GDM1 (cell line): ENCODE results near the gene BEST1.
A peak's percentile ranks its signal among the peaks of the same experiment; 100 is the strongest.

Source experiments
- DNase-seq: peaks from one replicate; lab custom pipeline; 2025; lab: John Stamatoyannopoulos, UW

The BEST1 gene

DNA sequence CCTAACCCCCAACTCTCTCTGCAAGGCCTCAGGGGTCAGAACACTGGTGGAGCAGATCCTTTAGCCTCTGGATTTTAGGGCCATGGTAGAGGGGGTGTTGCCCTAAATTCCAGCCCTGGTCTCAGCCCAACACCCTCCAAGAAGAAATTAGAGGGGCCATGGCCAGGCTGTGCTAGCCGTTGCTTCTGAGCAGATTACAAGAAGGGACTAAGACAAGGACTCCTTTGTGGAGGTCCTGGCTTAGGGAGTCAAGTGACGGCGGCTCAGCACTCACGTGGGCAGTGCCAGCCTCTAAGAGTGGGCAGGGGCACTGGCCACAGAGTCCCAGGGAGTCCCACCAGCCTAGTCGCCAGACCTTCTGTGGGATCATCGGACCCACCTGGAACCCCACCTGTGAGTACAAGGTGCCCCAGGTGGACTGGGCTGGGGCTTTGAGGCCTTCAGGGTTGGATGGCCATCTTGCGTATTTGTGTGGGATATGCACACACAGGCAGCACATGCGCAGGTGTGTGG, at the start of gene BEST1:
BEST1 (plus strand) TSS at position 317 of the 513 bp plus-strand sequence. CDS start 1,456 bp downstream, outside the sequence.
- no peak for DNase-seq

DNA sequence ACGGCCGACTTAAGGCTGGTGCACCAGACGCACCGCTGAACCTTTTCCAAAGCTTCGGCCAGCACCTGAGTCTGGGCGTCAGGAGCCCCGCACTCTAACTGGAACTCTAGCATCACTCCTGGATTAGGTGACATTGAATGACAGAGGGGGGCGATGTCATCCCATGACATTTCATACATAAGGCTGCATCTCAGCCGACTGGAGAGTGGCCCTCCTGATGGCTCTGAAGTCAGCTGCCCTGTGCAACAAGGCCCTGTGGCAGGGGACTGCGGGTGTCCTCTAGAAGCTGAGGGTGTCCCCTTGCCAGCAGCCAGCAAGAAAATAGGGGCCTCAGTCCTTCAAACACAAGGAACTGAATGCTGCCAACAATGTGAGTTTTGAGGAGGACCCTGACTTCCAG, 48.8 kb upstream of the BEST1 start:
- no peak for DNase-seq

DNA sequence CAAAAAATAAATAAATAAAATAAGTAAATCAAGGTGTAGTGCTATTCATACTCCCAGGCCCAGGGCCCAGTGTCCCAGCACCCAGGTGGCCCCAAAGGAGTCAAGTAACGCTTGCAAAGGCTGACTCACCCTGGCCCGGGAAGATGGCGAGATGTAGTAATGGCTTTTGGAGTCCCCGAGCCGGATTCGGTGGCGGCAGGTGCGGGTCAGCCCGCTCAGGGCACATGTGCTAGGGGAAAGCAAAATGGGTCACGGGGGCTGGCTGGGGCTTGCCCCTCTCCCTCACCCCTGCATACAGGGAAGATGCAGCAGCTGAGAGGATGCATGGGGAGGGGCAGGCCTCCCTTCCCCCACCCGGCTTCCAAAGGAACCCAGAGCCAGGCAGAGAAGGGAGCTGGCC, 47.8 kb upstream of the BEST1 start:
- no peak for DNase-seq

DNA sequence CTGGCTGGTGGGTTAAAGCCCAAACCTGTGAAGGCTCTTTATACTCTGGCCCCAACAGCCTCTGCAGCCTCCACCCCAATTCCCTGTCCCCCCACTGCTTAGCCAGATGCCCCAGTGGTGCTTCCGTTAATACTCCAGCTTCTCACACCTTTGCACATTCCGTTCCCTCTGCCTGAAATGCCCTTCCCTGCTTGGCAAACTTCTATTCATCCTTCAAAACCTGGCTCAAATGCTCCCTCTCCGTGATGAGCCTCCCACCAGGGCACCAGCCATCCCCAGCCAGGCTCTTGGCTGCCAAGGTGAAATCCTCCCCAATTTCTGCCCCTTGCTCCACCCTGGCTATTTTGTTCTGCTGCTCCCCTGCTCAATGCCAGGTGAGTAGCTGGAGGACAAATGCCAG, 46.3 kb upstream of the BEST1 start:
- DNase-seq, result no peak

DNA sequence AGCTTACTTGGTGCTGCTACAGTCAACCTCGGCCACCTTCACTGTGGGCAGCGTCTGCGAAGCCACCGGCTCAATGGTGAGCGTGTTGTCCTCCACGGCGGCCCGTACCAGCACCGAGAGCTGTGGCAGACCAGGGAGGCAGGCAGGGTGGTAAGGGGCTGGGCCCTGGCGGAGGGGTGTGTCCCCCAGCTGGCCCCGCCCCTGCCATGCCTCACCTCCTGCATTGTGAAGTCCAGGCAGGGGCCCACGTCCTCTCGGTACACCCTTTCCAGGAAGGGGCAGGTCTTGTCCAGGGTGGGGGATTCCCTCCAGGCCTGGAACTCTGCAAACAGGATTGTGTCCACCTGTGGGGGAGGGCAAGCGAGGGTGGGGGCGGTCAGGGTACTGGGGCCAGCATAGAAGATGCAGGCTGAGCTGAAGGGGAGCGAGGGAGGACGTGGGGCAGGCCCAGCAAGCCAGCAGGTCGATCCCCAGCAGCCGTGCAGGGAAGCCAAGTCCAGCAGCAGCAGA, 45.6 kb upstream of the BEST1 start:
- DNase-seq, result no peak

DNA sequence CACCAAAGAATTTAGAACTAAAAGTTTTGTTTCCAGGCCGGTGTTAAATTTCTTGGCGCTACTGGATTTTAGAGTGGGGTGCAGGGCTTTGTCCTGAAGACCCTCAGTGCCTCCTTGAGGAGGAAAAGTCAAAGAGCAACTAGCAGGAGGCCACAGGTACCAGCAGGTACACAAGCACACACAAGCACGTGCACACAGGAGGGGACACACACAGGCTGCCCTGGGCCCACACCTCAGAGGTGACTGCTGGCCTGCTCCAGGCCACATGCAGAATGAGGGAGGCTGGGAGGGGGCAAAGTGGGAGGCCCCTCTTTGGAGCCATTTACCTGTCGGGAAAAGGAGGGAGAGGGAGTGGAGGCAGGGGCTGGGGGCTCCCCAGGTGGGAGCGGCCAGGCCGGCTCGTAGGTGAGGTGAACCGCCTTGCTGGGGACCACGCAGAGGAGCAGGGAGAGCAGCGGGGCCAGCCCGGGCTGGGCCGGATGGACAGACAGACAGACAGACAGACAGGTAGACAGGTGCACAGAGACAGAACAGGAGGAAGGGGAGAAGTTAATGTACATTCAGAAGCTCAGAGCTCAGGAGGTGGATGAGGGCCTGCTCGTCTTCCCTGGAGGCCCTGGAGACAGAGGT, 45.0 kb upstream of the BEST1 start:
- no peak for DNase-seq

DNA sequence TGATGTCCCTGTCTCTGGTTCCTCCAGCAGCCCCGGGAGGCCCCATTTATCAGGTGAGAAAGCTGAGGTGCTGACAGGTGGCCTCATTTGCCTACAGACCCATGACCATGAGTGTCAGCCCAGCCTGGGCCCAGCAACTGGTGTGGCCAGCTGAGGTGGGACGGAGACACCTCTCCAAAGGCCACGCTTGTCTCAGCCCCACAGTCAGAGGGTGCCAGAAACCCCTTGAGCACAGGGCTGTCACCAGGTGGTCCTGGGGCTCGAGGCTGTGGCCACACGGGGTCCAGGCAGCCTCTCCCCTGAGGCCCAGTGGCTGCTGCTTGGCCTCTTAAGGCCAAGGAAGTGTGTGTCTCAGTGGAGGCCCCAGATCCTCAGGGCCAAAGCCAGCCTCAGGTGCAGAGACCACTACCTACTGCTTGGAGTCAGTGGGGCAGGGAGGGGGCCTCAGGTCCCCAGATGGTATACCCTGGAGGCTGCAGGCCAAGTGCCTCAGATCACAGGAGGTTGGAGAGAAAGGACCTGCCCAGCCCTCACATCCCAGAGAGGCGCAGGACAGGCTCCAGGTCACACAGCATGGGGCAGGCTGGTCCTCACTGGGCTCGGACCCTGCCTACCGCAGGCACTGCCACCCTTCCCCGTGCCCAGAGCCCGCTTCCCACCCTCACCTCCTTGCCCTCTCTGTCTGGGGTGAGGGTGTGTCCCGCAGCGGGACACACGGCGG, 44.2 kb upstream of the BEST1 start:
- DNase-seq, result no peak

DNA sequence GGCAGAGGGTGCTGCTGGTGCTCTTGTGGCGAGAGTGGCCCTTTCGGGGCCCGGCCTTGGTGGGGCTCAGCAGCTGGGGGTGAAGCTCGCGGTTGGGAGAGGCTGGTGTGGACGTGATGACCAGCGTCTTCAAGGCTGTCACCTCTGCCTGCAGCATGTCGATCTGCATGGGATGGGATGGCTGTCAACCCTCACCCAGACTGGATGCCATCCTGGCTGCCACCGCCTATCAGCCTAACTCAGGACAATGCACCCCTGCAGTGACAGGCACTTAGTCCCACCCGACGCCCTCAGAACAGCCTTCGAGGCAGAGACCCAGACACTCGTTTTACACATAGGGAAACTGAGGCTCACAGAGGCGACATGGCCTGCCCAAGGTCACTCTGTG, 43.6 kb upstream of the BEST1 start:
- DNase-seq, result no peak

DNA sequence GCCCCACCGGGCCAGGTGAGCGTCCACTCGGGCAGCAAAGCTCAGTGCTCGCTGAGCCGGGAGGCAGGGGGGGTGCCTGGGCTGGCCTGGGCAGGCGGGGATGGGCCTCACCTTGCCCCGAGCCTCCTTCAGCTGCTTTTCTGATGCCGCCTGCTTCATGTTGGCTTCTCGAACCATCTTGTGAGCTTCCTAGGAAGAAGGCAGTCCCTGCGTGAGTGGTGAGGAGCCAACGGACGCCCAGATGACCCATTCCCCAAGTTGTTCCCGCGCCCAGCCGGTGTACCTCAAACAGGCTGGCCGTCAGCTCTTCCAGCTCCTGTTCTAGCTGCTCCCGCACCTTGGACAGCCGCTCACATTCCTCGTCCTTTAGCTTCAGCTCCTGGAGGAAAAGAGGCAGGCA, 42.9 kb upstream of the BEST1 start:
- DNase-seq, result no peak

DNA sequence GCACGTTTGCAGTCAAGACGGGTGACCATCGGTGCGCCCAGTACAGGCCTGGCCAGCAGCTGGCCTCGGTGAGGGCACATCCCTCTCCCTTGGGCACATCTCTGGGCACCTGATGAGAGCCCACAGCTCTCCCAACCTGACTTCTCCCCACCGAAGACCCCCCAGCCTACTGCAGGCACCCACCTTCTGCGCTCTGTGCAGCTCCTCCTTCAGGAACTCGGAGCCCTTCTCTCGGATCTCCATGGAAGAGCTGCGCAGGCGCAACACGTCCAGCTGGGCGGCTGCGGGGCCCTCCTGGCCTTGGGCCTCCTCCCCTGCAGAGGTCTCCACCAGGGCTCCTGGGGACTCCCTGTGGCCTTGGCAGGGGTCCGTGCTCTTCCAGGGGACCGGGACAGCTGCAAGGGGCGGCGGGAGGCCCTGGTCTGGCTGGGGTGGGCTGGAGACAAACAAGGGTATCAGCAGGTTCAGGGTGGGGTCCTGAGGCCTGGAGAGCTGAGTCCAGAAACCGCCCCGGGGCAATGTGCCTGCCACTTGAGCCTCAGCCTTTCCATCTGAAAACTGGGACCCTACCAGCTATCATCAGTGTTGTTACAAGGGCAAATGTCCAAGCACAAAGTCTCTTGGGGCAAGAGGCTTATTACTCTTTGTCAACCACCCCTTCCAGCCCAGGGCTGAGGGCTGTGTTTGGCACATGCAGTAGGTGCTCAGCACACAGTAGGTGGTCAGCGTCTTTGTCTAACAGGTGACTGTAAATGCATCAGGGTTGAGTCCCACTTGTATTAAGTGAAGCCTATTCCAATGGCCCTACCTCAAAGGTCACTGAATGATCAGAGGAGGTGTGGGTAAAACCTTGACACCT, 42.1 kb upstream of the BEST1 start:
- DNase-seq, result no peak

DNA sequence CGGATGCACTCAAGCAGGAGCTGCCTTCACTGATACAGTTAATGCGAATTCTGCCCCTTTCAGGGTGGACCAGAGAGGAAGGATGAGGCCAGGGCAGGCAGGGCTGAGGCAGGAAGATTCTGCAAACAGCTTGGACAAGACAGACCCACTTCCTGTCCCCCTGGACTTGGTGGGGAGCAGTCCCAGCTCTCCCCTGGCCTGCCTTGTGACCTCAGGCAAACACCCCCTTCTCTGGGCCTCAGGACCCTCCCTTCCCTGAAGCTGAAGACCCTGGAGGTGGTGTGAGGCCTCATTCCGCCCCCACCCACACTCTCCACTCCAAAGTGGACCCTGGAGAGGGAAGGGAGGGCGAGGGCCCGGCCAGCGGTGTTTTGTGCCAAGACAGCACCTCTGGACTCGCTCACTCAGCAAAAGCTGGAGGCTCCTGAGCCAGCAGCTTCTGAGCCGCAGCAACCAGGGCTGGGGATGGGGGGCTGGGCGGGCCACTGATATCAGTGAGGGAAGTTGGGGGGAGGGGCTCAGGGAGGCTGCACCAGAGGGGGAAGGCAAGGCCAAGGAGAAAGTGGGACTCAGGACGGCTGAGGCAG, 41.3 kb upstream of the BEST1 start:
- DNase-seq, result no peak

DNA sequence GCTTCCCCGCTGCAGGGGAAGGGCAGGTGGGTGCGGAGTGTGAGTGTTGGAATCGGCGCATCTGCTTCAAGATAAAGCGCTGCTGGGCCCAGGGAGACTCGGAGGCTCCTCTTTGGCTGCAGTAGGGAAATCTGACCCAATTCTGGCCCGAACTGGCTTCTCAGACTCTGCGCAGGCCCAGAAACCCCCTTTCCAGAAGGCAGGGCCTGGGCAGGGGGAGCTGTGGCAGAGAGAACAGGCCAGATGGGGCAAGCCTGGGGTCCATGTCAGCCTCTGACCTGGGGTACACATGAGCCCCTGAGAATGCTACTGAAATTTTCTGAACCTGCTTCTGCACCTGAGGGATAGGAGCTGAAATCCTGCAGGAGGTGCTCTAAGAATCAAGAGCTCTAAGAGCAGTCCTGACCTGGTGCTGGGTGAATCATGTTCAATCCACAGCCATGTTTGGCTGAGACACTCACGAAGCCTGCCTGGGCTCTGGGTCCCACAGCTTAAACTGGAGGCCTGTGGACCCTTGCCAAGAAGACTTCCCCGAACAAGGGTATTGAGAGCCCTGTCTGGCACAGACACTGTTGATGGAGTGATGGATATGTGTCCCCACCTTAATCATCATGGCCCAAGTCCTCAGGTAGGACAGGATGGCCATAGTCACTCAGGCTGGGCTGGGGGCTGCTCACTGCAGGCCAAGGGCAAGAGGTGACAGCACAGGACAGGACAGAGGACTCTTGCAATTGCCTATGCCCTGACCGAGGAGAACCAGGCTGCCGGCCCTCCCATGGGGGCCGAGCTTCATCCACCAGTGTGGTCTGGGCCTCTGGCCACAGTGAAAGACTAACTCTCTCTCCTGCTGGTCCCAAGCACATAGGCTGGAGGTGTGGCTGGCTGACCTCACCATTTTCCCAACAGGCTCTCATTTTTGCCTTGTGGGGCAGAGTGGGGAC, 39.7 kb upstream of the BEST1 start:
- DNase-seq, result no peak

DNA sequence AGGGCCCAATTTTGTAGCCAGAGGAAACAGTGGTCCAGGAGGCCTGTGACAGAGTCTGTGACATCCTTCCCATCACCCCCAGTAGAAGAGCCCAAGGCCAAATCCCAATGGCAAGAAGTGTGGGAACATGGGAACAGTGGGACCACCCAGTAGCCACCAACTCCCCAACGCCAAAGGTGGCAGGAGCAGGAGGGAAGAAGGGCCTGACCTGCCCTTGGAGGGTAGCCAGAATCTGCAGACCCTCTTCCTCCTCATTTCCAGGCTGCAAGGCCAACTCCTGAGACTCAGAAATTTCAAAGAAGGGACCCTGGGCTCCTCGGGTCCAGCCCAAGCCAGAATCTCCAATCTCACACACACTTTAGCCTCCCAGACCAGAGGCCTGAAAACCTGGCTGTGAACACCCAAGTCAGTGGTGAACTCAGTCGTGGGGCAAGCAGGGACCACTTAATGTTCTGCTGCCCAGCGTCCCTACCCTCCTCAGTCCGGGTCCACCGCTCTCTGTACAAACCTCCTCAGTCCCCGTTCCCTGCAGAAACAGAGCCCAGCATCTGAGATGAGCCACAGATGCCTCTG, 38.9 kb upstream of the BEST1 start:
- DNase-seq, result no peak

DNA sequence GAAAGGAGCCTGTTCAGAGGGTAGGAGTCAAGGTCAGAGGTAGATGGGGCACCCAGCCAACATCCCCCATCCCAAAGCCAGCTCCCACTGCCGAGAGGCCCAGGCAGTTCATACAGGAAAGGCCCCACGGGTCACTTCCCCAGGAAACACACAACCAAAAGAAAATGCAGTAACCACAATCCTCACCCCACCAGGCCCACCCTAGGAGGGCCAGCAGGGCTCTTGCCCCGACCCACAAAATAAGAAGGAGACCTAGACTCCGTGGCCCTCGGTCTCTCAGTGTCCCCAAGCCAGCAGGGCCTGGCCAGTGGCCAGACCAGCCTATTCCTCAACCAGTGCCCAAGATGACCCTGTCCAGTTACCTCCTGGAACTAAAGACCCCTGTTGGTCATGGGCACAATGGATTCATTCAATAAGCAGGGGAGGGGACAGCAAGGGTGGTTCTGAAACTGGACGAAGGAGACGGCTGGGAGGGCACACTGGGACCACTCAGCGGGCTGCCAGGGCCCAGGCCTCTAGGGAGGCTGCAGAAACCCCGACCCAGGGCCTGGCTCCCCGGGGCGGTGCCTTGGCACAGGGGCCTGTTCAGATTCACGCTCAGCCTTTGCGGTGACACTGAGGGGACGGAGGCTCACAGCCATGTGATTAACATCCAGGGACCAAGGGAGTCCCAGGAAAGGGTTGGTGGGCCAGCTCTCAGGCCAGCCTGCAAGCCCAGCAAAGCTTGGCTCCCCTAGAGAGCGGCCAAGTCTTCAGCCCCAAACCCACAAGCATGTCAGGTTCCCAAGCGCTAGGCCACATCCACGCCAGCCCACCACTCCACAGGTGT, 38.2 kb upstream of the BEST1 start:
- DNase-seq, result no peak

DNA sequence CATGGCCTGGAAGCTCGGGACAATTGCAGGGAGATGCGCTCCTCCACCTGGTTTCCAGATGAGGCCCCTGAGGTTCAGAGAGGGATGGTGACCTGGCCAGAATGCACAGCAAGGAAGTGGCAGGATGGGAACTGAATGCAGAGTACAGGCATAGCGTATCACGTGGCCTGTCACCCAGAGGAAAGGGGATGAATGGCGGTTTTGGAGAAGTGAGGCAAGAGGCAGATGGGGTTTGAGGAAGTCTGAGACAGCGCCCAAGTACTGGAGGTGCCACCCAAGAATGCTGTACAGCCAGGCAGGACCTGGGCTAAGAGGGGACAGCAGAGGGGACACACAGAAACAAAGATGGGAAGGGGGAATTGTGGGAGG, 37.6 kb upstream of the BEST1 start:
- DNase-seq, result peak; percentile 19

DNA sequence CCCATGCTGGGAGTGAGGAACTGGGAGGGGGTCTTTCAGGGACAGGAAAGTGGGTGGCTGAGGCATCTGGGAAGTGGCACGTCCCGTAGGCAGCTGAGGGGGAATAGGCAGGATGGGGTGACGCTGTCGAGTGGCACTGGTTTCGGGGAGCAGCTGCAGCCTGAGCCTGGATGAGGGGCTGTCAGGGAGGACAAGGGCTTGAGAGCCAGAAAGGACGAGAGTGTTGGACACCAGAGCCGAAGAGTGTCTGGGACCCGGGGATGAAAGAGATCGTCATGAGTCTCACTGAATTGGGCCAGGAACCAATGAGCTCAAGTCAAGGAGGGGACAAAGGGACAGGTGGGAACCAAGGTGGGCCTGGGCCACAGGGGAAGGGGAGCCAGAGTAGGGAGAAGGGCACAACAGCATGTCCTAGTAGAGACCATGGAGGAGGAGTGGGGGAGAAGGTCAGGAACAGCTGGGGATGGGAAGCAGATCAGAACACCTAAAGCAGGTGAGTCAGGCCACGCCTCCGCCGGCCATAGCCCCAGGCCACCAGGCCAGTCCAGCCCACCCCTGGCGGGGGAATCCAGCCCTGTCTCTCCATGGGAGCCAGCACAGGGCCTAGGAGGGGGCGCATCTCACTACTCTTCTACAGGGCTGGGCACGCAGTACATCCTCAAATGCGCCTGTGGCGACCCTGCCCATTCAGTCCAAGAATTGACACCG, 37.0 kb upstream of the BEST1 start:
- no peak for DNase-seq

DNA sequence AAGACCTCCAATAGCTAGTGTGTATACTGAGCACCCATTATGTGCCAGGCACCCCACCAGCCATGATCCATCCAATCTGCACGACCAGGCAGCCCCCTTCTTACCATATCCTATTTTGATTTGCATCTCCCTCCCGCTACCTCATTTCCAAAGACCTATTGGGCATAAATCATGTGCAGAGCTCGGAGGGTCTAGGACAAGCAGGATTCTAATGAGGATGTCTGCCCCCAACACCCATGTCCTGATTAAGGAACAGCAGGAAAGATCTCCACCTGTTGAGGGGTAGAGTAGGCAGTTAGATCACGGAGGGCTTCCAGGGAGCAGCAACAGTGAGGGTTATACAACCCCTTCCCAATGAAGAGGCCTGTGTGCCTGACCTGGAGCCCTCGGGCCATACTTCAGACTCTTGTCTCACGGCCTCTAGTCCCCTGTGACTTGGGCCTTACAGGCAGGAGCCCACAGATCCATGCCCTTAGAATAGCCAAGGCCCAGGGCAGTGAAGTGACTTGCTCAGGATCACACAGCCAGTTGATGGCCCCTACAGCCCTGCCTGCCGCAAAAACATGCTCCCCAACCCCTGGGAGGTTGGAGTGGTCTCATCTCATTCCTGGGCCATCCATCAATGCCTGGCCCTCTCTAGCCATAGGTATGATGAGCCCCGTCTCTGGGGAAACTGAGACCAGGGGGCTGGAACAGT, 36.3 kb upstream of the BEST1 start:
- DNase-seq, result no peak

DNA sequence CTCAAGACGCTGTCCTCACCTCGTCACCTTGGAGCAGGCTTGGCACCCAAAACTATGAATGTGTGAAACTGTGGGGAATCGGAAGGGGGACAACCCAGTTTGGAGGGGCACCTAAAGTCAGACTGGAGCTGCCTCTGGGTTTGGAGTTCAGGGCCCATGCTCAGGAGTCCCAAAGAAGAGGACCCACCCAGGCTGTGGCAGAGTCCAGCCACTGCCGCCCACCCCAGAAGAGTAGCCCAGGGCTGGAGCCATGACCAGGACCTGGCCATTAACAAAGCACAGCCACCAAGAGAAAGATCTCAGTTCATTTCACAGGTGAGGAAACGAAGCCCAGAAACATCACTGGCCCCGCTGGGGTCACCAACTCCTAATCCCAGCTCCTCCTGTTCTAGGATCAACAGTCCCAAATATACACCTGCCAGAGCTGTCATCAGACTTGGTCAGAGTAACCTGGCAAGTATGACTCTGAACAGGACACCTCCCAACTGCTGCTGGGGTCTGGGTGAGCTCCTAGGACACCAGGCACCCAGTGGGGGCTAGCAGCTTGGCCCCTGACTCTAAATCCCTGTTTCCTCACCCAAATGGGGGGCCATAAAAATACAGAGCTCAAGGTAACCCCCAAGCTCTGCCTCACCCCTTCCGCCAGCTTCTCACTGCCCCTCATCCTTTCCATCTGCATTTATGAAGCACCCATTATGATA, 35.5 kb upstream of the BEST1 start:
- no peak for DNase-seq
